Aorta (tissue), 5 donors: ENCODE results near the gene OSR1. TPM values are rescaled to one million over a fixed set of nuclear protein-coding genes. Genes with fewer than 3 reads are reported as not detected.

Source experiments
- ATAC-seq: fragments of 200-7000 bp; cut with Tn5 transposase; one replicate; pipeline ENCODE4 v1.9.1; 2022; ENCODE audit warnings: moderate library complexity; ENCODE audit not compliant: low FRiP score
- DNase-seq, 2 donors: peaks; one replicate each; pipeline ENCODE4 v3.0.0-alpha.2; 2020
- H3K27ac ChIP-seq, 2 donors: one replicate each; pipeline ENCODE4 v1.5.1; 2013; ENCODE audit warnings: low read length in 2 of 2, mild to moderate bottlenecking in 2 of 2, moderate library complexity in 2 of 2, control low read depth in 1 of 2, inconsistent platforms in 1 of 2, low read depth in 1 of 2
- H3K27me3 ChIP-seq, 2 donors: one replicate each; pipeline ENCODE4 v1.6.1; 2013; ENCODE audit warnings: control low read depth in 1 of 2, low read length in 1 of 2, mild to moderate bottlenecking in 1 of 2, moderate library complexity in 1 of 2; ENCODE audit not compliant: insufficient read depth in 2 of 2, control insufficient read depth in 1 of 2
- H3K36me3 ChIP-seq, 2 donors: one replicate each; pipeline ENCODE4 v1.6.1; 2013; ENCODE audit warnings: control low read depth in 1 of 2, low read length in 1 of 2, mild to moderate bottlenecking in 1 of 2; ENCODE audit not compliant: insufficient read depth in 2 of 2, control insufficient read depth in 1 of 2
- H3K4me1 ChIP-seq, 2 donors: one replicate each; pipeline ENCODE4 v1.6.1; 2013; ENCODE audit warnings: low read length in 2 of 2, control low read depth in 1 of 2, mild to moderate bottlenecking in 1 of 2, moderate library complexity in 1 of 2; ENCODE audit not compliant: insufficient read depth in 2 of 2, control insufficient read depth in 1 of 2
- H3K4me3 ChIP-seq, 2 donors: one replicate each; pipeline ENCODE4 v1.5.1; 2013; ENCODE audit warnings: low read length in 2 of 2, control low read depth in 1 of 2, mild to moderate bottlenecking in 1 of 2
- H3K9me3 ChIP-seq: one replicate; pipeline ENCODE4 v1.6.1; 2013; ENCODE audit warnings: mild to moderate bottlenecking, low read length; ENCODE audit not compliant: control insufficient read depth
- WGBS, 2 donors: extraction: QIAGEN DNeasy Blood & Tissue Kit; methylation state at CpG; one replicate each; pipeline ENCODE4 v1.1.7; 2013; 5-methylcytosine and 5-hydroxymethylcytosine counted together
- intact Hi-C, 2 donors: fragments of 100-400 bp; cut with DNase I; formaldehyde crosslinking; loops; one replicate each; pipeline versions ENCODE4 v1.14.2 to v1.15.0; 2022
- polyA plus RNA-seq, 2 donors: library from polyadenylated mRNA; stranded (reverse); fragments of 200-250 nt; gene quantifications; one replicate each; pipeline ENCODE4 v1.2.3, GENCODE V29; 2013
- total RNA-seq, 2 donors: library from RNA; stranded (reverse); fragmentation: NEBNext Ultra II Directional; extraction: Animal tissue kit (Norgen Biotek cat#: 25700); gene quantifications; one replicate each; pipeline ENCODE4 v1.2.1, GENCODE V29; 2021
- donor health status: healthy with polysubstance abuse.
- donor health status: Bipolar disorder and iron deficiency.
- donor health status: DM: no; HTN: no; CAD: no.
- donor health status: DM: no; HTN: no; CAD: no.
- donor health status: DM: yes; HTN: yes; CAD: no.

The OSR1 gene
- total and polyA plus RNA-seq, 4 donors, result 13.1 to 79.1 (median 51.8) TPM

DNA sequence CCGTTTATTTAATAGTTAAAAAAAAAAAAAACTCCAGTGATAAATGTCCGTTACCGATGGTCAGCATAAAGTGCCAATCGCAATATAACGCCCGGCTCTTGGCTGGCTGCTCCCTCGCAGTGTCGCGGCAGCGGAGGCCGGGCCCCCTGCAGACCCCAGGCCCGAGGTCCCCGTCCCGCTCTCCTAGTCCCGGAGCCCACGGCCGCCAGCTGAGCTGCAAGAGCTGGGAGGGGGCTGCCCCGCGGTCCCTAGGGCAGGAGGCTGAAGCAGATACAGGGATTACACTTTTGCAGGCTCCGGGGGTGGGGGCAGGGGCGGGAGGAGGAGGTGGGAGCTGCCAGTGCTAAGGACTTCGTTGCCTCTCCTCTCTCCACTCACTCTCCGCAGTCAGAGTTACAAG is 6.9 kb downstream of the OSR1 start:
- H3K27me3 ChIP-seq, result no peaks in the 10 kb centered on the region
- 3 to 6% methylated on average over 23 of the region's 23 CpGs for WGBS, 2 donors
- peaks cover 0 to 2% of the 10 kb centered on the region in 2 donors for H3K4me1 ChIP-seq
- H3K9me3 ChIP-seq, result no peaks in the 10 kb centered on the region
- H3K27ac ChIP-seq, result peak overlapping the region; percentile 38 to 92
- DNase-seq (no peak), ATAC-seq (no peak)
- no peak overlapping the region for H3K4me3 ChIP-seq
- H3K36me3 ChIP-seq, result no peaks in the 10 kb centered on the region
- intact Hi-C loops, result loop anchor here (5.0 to 10.0 kb wide), 4 partner anchors 323 to 917 kb away; no protein-coding TSS in a partner anchor

DNA sequence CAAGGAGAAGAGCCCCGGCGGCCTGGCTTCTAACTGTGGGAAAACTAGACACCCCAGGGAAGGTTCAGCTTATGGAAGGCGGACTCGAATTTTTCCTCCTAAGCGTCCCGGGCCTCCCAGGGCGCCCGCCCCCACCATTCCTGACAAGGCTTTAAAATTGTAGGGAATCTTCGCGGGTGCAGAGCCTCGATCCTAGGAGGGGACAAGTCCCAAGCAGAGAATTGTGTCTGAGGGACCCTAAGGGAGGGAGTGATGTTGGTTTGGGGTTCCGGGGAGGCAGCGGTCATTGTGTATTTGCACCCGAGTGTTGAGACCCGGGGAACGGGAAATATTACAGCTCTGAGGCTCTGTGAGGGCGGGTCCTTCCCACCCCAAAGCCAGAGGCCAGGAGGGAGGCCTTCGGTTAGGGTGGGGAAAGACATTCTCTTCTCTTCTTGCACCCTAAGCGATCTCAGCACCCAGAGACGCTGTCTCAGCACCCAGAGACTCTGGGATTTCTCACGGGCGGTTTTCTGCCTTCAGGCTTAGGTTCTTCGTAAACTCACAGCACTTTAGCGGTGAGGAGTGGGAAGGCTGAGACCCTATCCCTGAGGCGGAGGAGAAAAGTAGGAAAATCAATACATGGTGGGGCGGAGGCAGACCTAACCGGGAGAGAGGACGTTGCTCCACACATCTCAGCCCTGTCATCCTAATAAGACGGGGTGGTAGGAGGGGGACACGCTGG is 7.6 kb downstream of the OSR1 start:
- peaks cover 0 to 2% of the 10 kb centered on the region in 2 donors for H3K4me1 ChIP-seq
- peak overlapping the region; percentile 77 to 92 for H3K27ac ChIP-seq
- H3K36me3 ChIP-seq, result no peaks in the 10 kb centered on the region
- no peaks in the 10 kb centered on the region for H3K27me3 ChIP-seq
- no peak for DNase-seq
- no peak overlapping the region for H3K4me3 ChIP-seq
- intact Hi-C loops, result loop anchor here (1.0 to 10.0 kb wide), 5 partner anchors 324 to 916 kb away; no protein-coding TSS in a partner anchor
- WGBS, 2 donors, result 14 to 24% methylated on average over 29 to 30 of the region's 30 CpGs
- no peaks in the 10 kb centered on the region for H3K9me3 ChIP-seq
- ATAC-seq, result no peak

DNA sequence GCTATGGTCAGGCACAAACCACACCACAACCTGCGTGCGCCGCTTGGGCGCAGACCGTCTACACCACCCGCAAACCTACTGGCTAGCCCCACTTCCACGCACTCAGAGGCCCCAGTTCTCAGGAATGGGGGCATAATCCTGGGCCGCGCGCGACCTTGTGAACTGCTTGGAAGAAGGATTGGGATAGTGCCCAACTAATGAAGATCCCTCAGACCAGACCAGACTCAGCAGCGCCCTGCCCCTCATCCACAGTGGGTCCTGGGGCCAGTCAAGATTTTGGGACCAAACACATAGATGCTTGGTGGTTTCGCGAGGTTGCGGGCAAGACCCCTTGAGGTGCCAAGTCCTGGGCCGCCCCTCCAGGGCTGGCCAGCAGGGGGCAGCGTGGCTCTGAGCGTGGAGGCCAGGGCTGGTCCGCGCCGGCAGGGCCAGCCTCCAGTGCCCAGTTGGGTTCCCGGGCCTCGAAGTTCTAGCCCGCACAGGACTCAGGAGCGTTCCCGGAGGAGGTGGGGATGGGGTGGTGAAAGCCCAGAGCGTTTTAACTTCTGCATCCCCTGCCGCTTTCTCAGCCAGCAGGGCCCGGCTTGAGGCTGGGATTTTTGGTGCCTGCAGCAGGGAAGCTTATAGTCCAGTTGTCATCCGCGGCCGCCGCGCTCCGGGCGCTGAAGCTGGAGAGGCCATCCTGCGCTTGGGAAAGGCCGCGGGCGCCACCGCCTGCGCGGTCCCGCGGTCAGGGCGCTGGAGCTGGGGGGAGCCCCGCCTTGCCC is 8.3 kb downstream of the OSR1 start:
- WGBS, 2 donors, result 22 to 24% methylated on average over 41 to 47 of the region's 47 CpGs
- Histone ChIP-seq H3K27me3 (no peaks in the 10 kb centered on the region), H3K4me1 (peaks cover 0 to 2% of the 10 kb centered on the region in 2 donors), H3K36me3 (no peaks in the 10 kb centered on the region), H3K9me3 (no peaks in the 10 kb centered on the region), H3K4me3 (no peak overlapping the region), H3K27ac (peak overlapping the region; percentile 85 to 92)
- peak; percentile 87 to 95 for DNase-seq
- intact Hi-C loops, result loop anchor here (1.0 to 10.0 kb wide), 5 partner anchors 325 to 915 kb away; no protein-coding TSS in a partner anchor
- ATAC-seq, result peak; percentile 65

DNA sequence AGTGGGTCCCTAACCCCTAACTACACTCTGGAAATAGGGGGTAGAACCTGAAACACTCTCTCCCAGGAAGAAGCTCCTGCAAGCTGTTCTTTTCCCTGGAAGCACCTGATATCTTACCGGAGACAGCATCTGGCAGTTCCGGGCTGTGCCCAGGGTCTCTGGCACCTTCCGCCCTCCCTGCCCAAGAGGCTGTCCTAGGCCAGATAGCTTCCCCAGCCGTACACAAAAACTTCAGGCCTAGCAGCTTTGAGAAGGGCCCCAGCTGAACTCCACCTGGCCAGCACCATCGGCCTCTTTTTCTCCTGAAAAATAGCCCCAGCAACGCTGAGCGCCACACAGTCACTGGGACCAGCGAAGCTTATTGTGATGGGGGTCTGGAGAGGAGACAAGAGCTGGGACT is 9.7 kb downstream of the OSR1 start:
- intact Hi-C loops, result no loop called here
- H3K27me3 ChIP-seq, result no peaks in the 10 kb centered on the region
- no peak overlapping the region for H3K4me3 ChIP-seq
- peak overlapping the region; percentile 71 to 85 for H3K27ac ChIP-seq
- H3K9me3 ChIP-seq, result no peaks in the 10 kb centered on the region
- 16 to 21% methylated on average over 8 of the region's 8 CpGs for WGBS, 2 donors
- peaks cover 0 to 2% of the 10 kb centered on the region in 2 donors for H3K4me1 ChIP-seq
- no peaks in the 10 kb centered on the region for H3K36me3 ChIP-seq
- no peak for ATAC-seq
- no peak for DNase-seq

DNA sequence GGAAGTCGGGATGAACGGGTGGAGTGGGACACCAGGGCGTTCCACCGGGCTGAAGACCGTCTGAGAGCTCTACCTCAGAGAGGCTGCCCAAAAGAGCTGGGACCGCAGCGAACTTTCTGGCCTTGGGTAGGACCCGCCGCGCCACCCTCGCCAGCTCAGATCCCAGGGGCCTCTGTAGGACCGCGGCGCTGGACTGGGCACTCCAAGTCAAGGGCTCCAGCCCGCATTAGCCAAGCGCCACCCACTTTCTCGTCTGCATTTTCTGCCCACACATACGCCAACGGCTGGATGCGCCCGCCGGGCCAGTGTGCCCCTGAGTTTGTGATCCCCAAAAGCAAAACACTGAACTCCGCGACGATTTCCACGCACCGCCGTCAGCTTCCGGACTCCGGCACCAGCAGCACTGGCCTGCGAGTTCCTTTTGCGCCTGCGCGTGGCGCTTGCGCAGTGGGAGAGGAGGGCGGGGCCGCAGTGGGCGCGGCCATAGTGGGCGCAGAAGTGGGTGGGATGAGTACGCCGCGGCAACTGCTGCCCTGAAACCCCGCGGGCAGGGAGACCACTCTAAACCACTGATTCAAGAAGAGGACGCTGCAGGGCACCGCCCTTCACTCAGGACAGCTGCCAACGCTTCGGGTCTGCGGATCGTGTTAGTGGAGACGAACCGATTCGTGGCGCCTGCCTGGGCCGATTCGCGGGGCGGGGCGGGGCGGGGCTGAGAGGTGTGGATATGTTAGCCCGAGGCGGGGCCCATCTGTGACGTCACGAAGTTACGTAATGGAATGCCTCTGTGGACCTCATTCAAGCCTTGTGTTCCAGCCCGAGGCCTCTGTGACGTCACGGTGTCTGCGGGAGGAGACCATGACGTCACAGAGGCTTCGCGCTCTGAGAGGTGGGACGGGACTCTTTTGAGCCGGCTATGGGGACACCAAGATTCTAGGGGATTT is 10.5 kb downstream of the OSR1 start:
- Histone ChIP-seq H3K4me1 (no peaks in the 10 kb centered on the region), H3K27me3 (no peaks in the 10 kb centered on the region), H3K9me3 (no peaks in the 10 kb centered on the region), H3K27ac (peak overlapping the region; percentile 85 to 94), H3K36me3 (no peaks in the 10 kb centered on the region), H3K4me3 (peak overlapping the region; percentile 58 to 74)
- WGBS, 2 donors, result 0 to 1% methylated on average over 71 to 76 of the region's 76 CpGs
- peak; percentile 96 for ATAC-seq
- DNase-seq, result peak; percentile 96 to 99
- intact Hi-C loops, result no loop called here

DNA sequence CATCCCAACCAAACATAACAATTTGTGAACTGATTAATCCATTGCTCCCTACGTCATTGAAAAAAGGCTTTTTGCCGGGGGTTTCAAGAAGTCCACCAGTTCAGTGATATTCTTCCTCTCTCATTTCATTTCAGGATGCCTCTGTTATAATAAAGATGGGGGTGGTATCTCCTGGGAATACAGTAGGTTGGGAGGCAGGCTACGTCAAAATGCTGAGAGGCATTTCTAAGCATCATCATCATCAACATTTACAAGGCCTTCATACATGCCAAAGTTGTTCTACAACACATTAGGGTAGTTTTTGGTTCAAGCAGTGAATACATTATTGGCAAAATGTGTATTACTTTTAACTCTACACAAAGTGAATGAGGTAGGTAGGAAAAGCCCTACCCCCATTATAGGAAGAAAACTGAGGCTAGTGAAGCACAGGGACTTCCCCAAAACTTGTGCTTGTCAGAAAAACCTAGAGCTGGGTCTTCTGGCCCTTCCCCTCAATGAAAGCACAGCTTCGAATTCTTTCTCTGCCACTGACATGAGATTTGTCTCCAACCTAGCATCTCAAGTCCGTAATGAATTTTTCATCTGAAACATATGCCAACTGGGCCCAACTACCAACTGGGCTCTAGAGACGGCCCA is 11.3 kb downstream of the OSR1 start:
- peak overlapping the region; percentile 71 to 94 for H3K27ac ChIP-seq
- no peaks in the 10 kb centered on the region for H3K9me3 ChIP-seq
- H3K27me3 ChIP-seq, result no peaks in the 10 kb centered on the region
- WGBS, 2 donors, result 30 to 34% methylated on average over 6 of the region's 6 CpGs
- no peaks in the 10 kb centered on the region for H3K36me3 ChIP-seq
- no peaks in the 10 kb centered on the region for H3K4me1 ChIP-seq
- intact Hi-C loops, result no loop called here
- peak overlapping the region; percentile 58 to 74 for H3K4me3 ChIP-seq
- no peak for ATAC-seq
- no peak for DNase-seq

DNA sequence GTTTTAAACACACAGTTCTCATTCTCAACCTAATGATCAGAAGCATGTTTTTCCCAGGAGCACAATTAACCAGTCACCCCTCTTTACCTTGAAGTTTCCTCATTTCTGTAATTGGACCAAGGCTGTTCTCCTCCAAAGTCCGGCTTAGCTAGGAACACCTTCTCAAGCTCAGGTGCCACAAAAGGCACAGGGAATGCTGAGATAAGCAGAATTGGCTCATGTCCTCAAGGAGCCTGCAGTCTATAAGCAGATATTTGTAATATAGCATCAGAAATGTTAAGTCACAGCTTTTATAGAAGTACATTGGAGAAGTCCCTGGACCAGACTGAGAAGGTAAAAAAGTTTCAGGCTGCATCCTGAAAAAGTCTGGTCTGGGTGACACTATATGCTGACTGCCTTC is 20.7 kb downstream of the OSR1 start:
- 97 to 100% methylated on average over 1 of the region's 1 CpG for WGBS, 2 donors
- no peak for ATAC-seq
- intact Hi-C loops, result no loop called here
- H3K4me3 ChIP-seq, result no peak overlapping the region
- no peaks in the 10 kb centered on the region for H3K9me3 ChIP-seq
- no peaks in the 10 kb centered on the region for H3K36me3 ChIP-seq
- H3K4me1 ChIP-seq, result no peaks in the 10 kb centered on the region
- no peak for DNase-seq
- no peaks in the 10 kb centered on the region for H3K27me3 ChIP-seq
- H3K27ac ChIP-seq, result no peak overlapping the region

DNA sequence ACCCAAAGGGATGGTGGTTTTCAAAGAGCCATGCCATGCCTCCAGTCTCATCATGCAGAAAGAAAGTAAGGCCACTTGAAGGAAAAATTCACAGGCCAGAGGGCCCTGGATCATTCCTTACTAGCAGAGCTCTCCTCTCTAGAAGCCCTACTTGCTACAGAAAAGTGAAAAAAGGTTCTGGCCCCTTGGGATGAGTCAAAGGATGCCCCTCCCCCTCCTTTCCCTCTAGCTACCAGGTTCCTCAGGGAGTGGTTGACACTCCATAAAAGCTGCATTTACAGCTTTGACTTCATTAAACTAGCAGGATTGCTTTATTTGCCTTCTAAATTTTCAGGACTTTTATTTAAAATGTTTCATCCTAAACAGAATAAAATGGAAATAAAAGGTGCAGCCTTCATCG is 21.2 kb downstream of the OSR1 start:
- intact Hi-C loops, result no loop called here
- Histone ChIP-seq H3K9me3 (no peaks in the 10 kb centered on the region), H3K27ac (no peak overlapping the region), H3K27me3 (no peaks in the 10 kb centered on the region), H3K4me1 (no peaks in the 10 kb centered on the region), H3K36me3 (no peaks in the 10 kb centered on the region), H3K4me3 (no peak overlapping the region)
- ATAC-seq (no peak), DNase-seq (no peak)
- 93 to 97% methylated on average over 1 of the region's 1 CpG for WGBS, 2 donors
